DMS79 treated with DMSO at 0.1 percent for 48 hours (cell line): Measurements from ENCODE around the gene WNT5B.
"Not testable (repeated sequence)": the region's sequence is repeated elsewhere in the genome, so short reads cannot be mapped to it uniquely, and the experiment has no call there.

ENCODE experiments used
- DNase-seq: peaks from one replicate; lab custom pipeline; 2025; lab: John Stamatoyannopoulos, UW

WNT5B gene

GRCh38 chr12:1691123-1692007, 62.3 kb downstream of the WNT5B start:
- peak; percentile 42 for DNase-seq

- DNase-seq, result no peak
Observed at GRCh38 chr12:1692226-1692625, 63.2 kb downstream of the WNT5B start.

GRCh38 chr12:1692895-1693610, 64.0 kb downstream of the WNT5B start:
- DNase-seq, result no peak

GRCh38 chr12:1695097-1695496, 66.1 kb downstream of the WNT5B start:
- DNase-seq, result not testable (repeated sequence)

- no peak for DNase-seq
Observed at GRCh38 chr12:1695886-1696670, 67.0 kb downstream of the WNT5B start.

- no peak for DNase-seq
Observed at GRCh38 chr12:1696800-1697199, 67.8 kb downstream of the WNT5B start.
